GM21529 (cell line): ENCODE results near the gene BCL2.

Experiments used
- ATAC-seq: cut with Tn5 transposase; IDR thresholded peaks from one replicate; pipeline ENCODE4 v1.9.1; 2021; ENCODE audit not compliant: unreplicated experiment

The BCL2 gene

GRCh38 chr18:63262369-63263335, 56.9 kb downstream of the BCL2 start:
- no peak for ATAC-seq

GRCh38 chr18:63261029-63261428, 58.5 kb downstream of the BCL2 start:
- no peak for ATAC-seq

- ATAC-seq: no peak
These were observed 59.2 kb downstream of the BCL2 start for GRCh38 chr18:63260380-63260754.

- ATAC-seq: no peak
These were observed 59.8 kb downstream of the BCL2 start for GRCh38 chr18:63259567-63260379.

- ATAC-seq: no peak
These were observed 60.6 kb downstream of the BCL2 start for GRCh38 chr18:63258749-63259566.

- no peak for ATAC-seq
These were observed 62.1 kb downstream of the BCL2 start for GRCh38 chr18:63257453-63257852.

- peak; percentile 47 for ATAC-seq
These were observed 64.1 kb downstream of the BCL2 start for GRCh38 chr18:63255435-63255834.

GRCh38 chr18:63254716-63255399, 64.7 kb downstream of the BCL2 start:
- peak; percentile 5 for ATAC-seq

- no peak for ATAC-seq
These were observed 65.9 kb downstream of the BCL2 start for GRCh38 chr18:63253428-63254372.

- no peak for ATAC-seq
These were observed 66.6 kb downstream of the BCL2 start for GRCh38 chr18:63253014-63253413.

- no peak for ATAC-seq
These were observed 69.8 kb downstream of the BCL2 start for GRCh38 chr18:63249771-63250170.

GRCh38 chr18:63247926-63248325, 71.6 kb downstream of the BCL2 start:
- ATAC-seq: no peak

GRCh38 chr18:63247506-63247905, 72.1 kb downstream of the BCL2 start:
- ATAC-seq: no peak

GRCh38 chr18:63245600-63245999, 74.0 kb downstream of the BCL2 start:
- no peak for ATAC-seq

- no peak for ATAC-seq
These were observed 75.0 kb downstream of the BCL2 start for GRCh38 chr18:63244607-63245006.

- no peak for ATAC-seq
These were observed 77.8 kb downstream of the BCL2 start for GRCh38 chr18:63241760-63242159.

- no peak for ATAC-seq
These were observed 78.3 kb downstream of the BCL2 start for GRCh38 chr18:63241317-63241712.

- ATAC-seq: no peak
These were observed 78.8 kb downstream of the BCL2 start for GRCh38 chr18:63240531-63241316.

GRCh38 chr18:63238693-63239075, 80.9 kb downstream of the BCL2 start:
- ATAC-seq: no peak
